H1 (cell line): ENCODE results near the gene KRIT1. TPM values are rescaled to one million over a fixed set of nuclear protein-coding genes. Genes with fewer than 3 reads are reported as not detected.

Source experiments
- BACH1 ChIP-seq: IDR thresholded peaks from 2 replicates; pipeline ENCODE4 v1.6.1; 2012; ENCODE audit warnings: low read length, improper control_type of control experiment
- CHD2 ChIP-seq: IDR thresholded peaks from 2 replicates; pipeline ENCODE4 v1.6.1; 2012; ENCODE audit warnings: low read length, improper control_type of control experiment
- CHD7 ChIP-seq: fragments of 300-600 bp; sonication (generic); IDR thresholded peaks from 2 replicates; pipeline ENCODE4 v1.7.1; 2012; ENCODE audit warnings: low read length, moderate library complexity, mild to moderate bottlenecking, inconsistent platforms; ENCODE audit not compliant: insufficient replicate concordance
- TAF1 ChIP-seq: IDR thresholded peaks from 2 replicates; pipeline ENCODE4 v1.6.1; 2011; ENCODE audit warnings: mild to moderate bottlenecking, low read depth, low read length
- polyA plus RNA-seq, 7 experiments: library from polyadenylated mRNA; depleted of rRNA in 3 of 7; stranded (reverse) in 5 of 7; unstranded in 2 of 7; fragments of >200 nt in 5 of 7; fragments of 200-250 nt in 2 of 7; gene quantifications; 1 replicate in 5 of 7; 2 replicates in 1 of 7; 4 replicates in 1 of 7; pipeline versions ENCODE4 v1.2.1 to v1.2.3, GENCODE V29; 2011 to 2013; ENCODE audit warnings: missing spikeins in 2 of 7, mixed read lengths in 2 of 7
- total RNA-seq: library from RNA; stranded (reverse); fragmentation: NEBNext Ultra II Directional; extraction: Animal tissue kit (Norgen Biotek cat#: 25700); gene quantifications from 2 replicates; pipeline ENCODE4 v1.2.1, GENCODE V29; 2021

The KRIT1 gene
- total and polyA plus RNA-seq, 2 of the 8 experiments (the other 6 are each of a cell fraction or from before 2014, with no cell fraction given) = 14.3 to 28.8 TPM

GRCh38 chr7:92178928-92179924 is 66.5 kb downstream of the KRIT1 start, which contains the start of gene LRRD1 (continued):
- TF ChIP-seq CHD7 (no peak), TAF1 (peak; percentile 37; the same call in 1 of the 2 replicates), BACH1 (no peak), CHD2 (peak; percentile 44; the same call in 1 of the 2 replicates)
